ENCODE results near the gene TMEM31. TPM values are rescaled to one million over a fixed set of nuclear protein-coding genes. Genes with fewer than 3 reads are reported as not detected.

TMEM31 gene
- total RNA-seq, 4 donors from 2014 or later = not detected

DNA sequence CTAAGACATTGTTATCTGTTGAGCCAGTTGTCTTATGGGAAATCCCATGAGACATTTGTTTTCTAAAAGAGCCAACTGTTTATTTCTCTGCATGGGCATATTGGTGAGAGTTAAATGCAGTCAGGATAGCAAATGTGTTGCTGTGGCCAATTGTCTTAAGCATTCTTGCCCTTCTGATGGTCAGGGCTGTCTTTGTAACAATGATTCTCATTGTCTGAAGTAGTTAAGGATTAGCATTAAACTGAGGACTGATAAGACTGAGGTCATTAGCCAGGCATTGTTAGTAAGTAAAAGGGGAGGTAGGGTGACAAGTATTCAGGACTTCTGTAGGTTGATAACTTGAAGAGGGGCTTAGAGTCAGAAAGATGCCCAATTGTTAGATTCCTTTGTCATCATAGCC lies 13.0 kb upstream of the TMEM31 start:
- TF ChIP-seq, protein P1, sequence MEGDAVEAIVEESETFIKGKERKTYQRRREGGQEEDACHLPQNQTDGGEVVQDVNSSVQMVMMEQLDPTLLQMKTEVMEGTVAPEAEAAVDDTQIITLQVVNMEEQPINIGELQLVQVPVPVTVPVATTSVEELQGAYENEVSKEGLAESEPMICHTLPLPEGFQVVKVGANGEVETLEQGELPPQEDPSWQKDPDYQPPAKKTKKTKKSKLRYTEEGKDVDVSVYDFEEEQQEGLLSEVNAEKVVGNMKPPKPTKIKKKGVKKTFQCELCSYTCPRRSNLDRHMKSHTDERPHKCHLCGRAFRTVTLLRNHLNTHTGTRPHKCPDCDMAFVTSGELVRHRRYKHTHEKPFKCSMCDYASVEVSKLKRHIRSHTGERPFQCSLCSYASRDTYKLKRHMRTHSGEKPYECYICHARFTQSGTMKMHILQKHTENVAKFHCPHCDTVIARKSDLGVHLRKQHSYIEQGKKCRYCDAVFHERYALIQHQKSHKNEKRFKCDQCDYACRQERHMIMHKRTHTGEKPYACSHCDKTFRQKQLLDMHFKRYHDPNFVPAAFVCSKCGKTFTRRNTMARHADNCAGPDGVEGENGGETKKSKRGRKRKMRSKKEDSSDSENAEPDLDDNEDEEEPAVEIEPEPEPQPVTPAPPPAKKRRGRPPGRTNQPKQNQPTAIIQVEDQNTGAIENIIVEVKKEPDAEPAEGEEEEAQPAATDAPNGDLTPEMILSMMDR (IDR thresholded peaks at IDR 0.05; ENCODE audit: low read depth) = no peak

GRCh38 chrX:103699243-103699642 lies 11.5 kb upstream of the TMEM31 start:
- TF ChIP-seq, protein P1 (IDR thresholded peaks at IDR 0.05; ENCODE audit: low read depth) = no peak

GRCh38 chrX:103704863-103705262 lies 5.8 kb upstream of the TMEM31 start:
- TF ChIP-seq, protein P1 (IDR thresholded peaks at IDR 0.05; ENCODE audit: low read depth) = no peak

- TF ChIP-seq, protein P1 (IDR thresholded peaks at IDR 0.05; ENCODE audit: low read depth) = no peak
These were observed 6.3 kb downstream of the TMEM31 start for GRCh38 chrX:103716962-103717361.

DNA sequence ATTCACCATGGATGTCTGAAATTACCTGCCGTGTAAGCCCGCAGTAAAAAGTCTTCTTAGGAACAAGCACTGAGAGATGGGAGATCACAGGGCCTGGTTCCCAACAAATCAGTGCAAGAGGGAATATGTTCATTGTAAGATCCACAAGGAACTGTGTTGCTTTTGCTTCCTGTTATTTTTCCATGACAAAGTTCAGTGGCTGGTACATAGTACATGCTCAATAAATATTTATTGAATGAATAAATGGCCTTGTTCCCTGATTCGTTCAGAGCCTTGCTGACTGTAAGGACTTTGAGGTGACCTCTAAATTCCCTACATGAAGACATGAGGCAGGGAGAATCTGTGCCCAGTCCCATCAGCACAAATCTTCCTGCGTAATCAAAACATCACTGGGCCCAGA lies 7.4 kb downstream of the TMEM31 start:
- TF ChIP-seq, protein P1 (IDR thresholded peaks at IDR 0.05; ENCODE audit: low read depth) = no peak

DNA sequence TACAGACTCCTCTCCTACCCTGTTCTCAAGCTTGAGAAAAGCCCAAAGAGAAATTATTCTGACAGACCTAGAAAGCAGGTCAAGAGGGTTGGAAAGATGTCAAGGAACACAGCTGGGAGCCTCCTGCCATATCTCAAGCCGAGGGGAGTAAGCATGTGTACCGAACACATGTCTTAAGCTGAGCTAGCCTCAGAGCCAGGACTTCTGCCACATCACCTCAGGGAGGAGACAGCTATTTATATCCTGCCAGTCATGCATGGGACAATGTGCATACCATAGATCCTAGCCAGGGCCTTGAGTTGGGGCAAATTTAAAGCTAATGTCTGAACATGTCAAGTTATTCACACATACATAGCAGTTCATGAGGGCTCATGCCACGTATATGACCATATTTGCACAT lies 11.8 kb downstream of the TMEM31 start:
- TF ChIP-seq, protein P1 (IDR thresholded peaks at IDR 0.05; ENCODE audit: low read depth) = no peak

DNA sequence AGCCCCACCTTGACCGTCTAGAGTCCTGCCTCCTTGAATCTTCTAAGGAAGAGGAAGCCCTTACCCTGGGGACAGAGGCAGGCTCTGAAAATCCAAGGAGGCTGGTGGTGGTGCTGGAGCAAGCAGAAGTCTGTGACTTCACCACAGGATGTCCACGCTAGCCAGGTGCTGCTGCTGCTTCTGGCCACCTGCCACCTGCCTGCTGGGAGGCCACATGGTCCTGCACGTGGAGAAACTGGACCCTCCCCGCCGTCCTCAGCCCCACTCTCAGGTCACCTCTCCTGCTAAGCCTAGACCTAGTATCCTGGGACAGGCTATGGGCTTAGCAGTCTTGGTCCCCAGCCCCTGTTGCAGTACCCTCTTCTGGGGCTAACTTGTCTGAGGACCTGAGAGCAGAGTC lies 15.8 kb downstream of the TMEM31 start:
- TF ChIP-seq, protein P1 (IDR thresholded peaks at IDR 0.05; ENCODE audit: low read depth) = no peak
